IMR-90 (cell line): Measurements from ENCODE around the gene LHPP. TPM values are rescaled to one million over a fixed set of nuclear protein-coding genes. Genes with fewer than 3 reads are reported as not detected.

Source experiments
- ATAC-seq: fragments of 200-7000 bp; cut with Tn5 transposase; 2 replicates; pipeline ENCODE4 v1.9.1; 2020; ENCODE audit warnings: low read depth, mild to moderate bottlenecking, moderate library complexity
- BruUV-seq: library from RNA; stranded (reverse); fragments of 400-500 nt; replicated peaks from 2 replicates; lab custom pipeline; 2021; lab: Mats Ljungman, UMichigan
- CTCF ChIA-PET: fragments of 300-600 bp; formaldehyde crosslinking; extraction: SDS; loops from one replicate; lab custom pipeline; 2021; ENCODE audit warnings: antibody characterized with exemption; lab: Yijun Ruan, JAX
- POLR2A ChIA-PET: fragments of 300-600 bp; sonication (Branson Sonifier 250); formaldehyde crosslinking; loops from one replicate; lab custom pipeline; 2022; ENCODE audit warnings: antibody characterized with exemption; ENCODE audit not compliant: unreplicated experiment; lab: Charles Lee
- DNase-seq: peaks from one replicate; pipeline ENCODE4 v3.0.0; 2013
- H2AFZ ChIP-seq: replicated peaks from 2 replicates; pipeline ENCODE3; 2013; ENCODE audit warnings: low read length, mild to moderate bottlenecking; ENCODE audit not compliant: poor library complexity
- H2AK5ac ChIP-seq: 2 replicates; pipeline ENCODE4 v1.6.1; 2013; ENCODE audit warnings: low read depth, low read length, inconsistent platforms
- H2AK9ac ChIP-seq: replicated peaks from 2 replicates; pipeline ENCODE3; 2013; ENCODE audit warnings: mild to moderate bottlenecking, low read depth, low read length, moderate library complexity; ENCODE audit not compliant: poor library complexity
- H2BK120ac ChIP-seq: 2 replicates; pipeline ENCODE4 v1.6.1; 2013; ENCODE audit warnings: low read depth, low read length, inconsistent platforms
- H2BK15ac ChIP-seq: 3 replicates; pipeline ENCODE4 v1.6.1; 2013; ENCODE audit warnings: low read depth, low read length, inconsistent platforms
- H2BK20ac ChIP-seq: 2 replicates; pipeline ENCODE4 v1.6.1; 2013; ENCODE audit warnings: low read depth, mild to moderate bottlenecking, inconsistent platforms, low read length, moderate library complexity
- H2BK5ac ChIP-seq: 2 replicates; pipeline ENCODE4 v1.6.1; 2013; ENCODE audit warnings: mild to moderate bottlenecking, low read depth, low read length, inconsistent platforms; ENCODE audit not compliant: poor library complexity, severe bottlenecking
- H3K14ac ChIP-seq: replicated peaks from 2 replicates; pipeline ENCODE4 v1.6.1; 2013; ENCODE audit warnings: low read depth, low read length, inconsistent platforms
- H3K18ac ChIP-seq: 2 replicates; pipeline ENCODE4 v1.6.1; 2013; ENCODE audit warnings: low read depth, low read length, control low read depth
- H3K23ac ChIP-seq: 2 replicates; pipeline ENCODE4 v1.6.1; 2013; ENCODE audit warnings: low read depth, low read length, inconsistent platforms
- H3K27ac ChIP-seq: 2 replicates; pipeline ENCODE4 v1.5.1; 2013; ENCODE audit warnings: mild to moderate bottlenecking, control low read depth, low read length; ENCODE audit not compliant: insufficient read depth
- H3K27me3 ChIP-seq: 2 replicates; pipeline ENCODE4 v1.6.1; 2013; ENCODE audit warnings: low read length; ENCODE audit not compliant: control insufficient read depth, insufficient read depth
- H3K36me3 ChIP-seq: 2 replicates; pipeline ENCODE4 v1.6.1; 2013; ENCODE audit warnings: low read length, mixed read lengths; ENCODE audit not compliant: control insufficient read depth, insufficient read depth
- H3K4ac ChIP-seq: 2 replicates; pipeline ENCODE4 v1.6.1; 2013; ENCODE audit warnings: low read depth, low read length, inconsistent platforms
- H3K4me1 ChIP-seq: 2 replicates; pipeline ENCODE4 v1.6.1; 2013; ENCODE audit warnings: low read length, mixed read lengths; ENCODE audit not compliant: control insufficient read depth, insufficient read depth
- H3K4me2 ChIP-seq: 2 replicates; pipeline ENCODE4 v1.6.1; 2013; ENCODE audit warnings: low read depth, mild to moderate bottlenecking, control low read depth, low read length, moderate library complexity
- H3K4me3 ChIP-seq: 2 replicates; pipeline ENCODE4 v1.5.1; 2013; ENCODE audit warnings: low read depth, mild to moderate bottlenecking, control low read depth, low read length, moderate library complexity; ENCODE audit not compliant: insufficient read depth
- H3K56ac ChIP-seq: 2 replicates; pipeline ENCODE4 v1.6.1; 2013; ENCODE audit warnings: low read length, inconsistent platforms; ENCODE audit not compliant: insufficient read depth; ENCODE audit errors: extremely low read depth
- H3K79me1 ChIP-seq, 2 experiments: 2 replicates each; pipeline ENCODE4 v1.6.1; 2013; ENCODE audit warnings: low read length in 2 of 2, inconsistent platforms in 1 of 2, low read depth in 1 of 2
- H3K9ac ChIP-seq: 2 replicates; pipeline ENCODE4 v1.6.1; 2013; ENCODE audit warnings: low read depth, low read length, control low read depth
- H3K9me1 ChIP-seq: 2 replicates; pipeline ENCODE4 v1.6.1; 2013; ENCODE audit warnings: low read length, inconsistent platforms; ENCODE audit not compliant: insufficient read depth
- H3K9me3 ChIP-seq: 2 replicates; pipeline ENCODE4 v1.6.1; 2013; ENCODE audit warnings: low read length; ENCODE audit not compliant: control insufficient read depth, insufficient read depth
- H4K20me1 ChIP-seq: 2 replicates; pipeline ENCODE4 v1.6.1; 2013; ENCODE audit warnings: low read length, inconsistent platforms; ENCODE audit not compliant: insufficient read depth
- H4K5ac ChIP-seq: 2 replicates; pipeline ENCODE4 v1.6.1; 2013; ENCODE audit warnings: mild to moderate bottlenecking, low read depth, low read length, control low read depth
- H4K8ac ChIP-seq, 2 experiments: 2 replicates each; pipeline ENCODE4 v1.6.1; 2013; ENCODE audit warnings: low read depth in 2 of 2, low read length in 2 of 2, control low read depth in 1 of 2, inconsistent platforms in 1 of 2
- H4K91ac ChIP-seq: 2 replicates; pipeline ENCODE4 v1.6.1; 2013; ENCODE audit warnings: low read depth, low read length, inconsistent platforms; ENCODE audit not compliant: insufficient read depth
- BHLHE40 ChIP-seq: fragments of 150-350 bp; IDR thresholded peaks from 2 replicates; pipeline ENCODE4 v1.6.1; 2016; ENCODE audit warnings: mild to moderate bottlenecking, low read depth, low read length
- ELK1 ChIP-seq: fragments of 150-350 bp; IDR thresholded peaks from 2 replicates; pipeline ENCODE4 v1.6.1; 2016; ENCODE audit warnings: low read depth, mild to moderate bottlenecking, low read length, moderate library complexity, borderline replicate concordance
- FOS ChIP-seq: fragments of 150-350 bp; IDR thresholded peaks from 2 replicates; pipeline ENCODE4 v1.6.1; 2016; ENCODE audit warnings: low read depth, low read length
- MAZ ChIP-seq: IDR thresholded peaks from 2 replicates; pipeline ENCODE4 v1.6.1; 2012; ENCODE audit warnings: low read depth, mild to moderate bottlenecking, low read length, improper control_type of control experiment, moderate library complexity, borderline replicate concordance
- NFE2L2 ChIP-seq: fragments of 150-350 bp; IDR thresholded peaks from 2 replicates; pipeline ENCODE4 v1.6.1; 2016; ENCODE audit warnings: low read depth, mild to moderate bottlenecking, low read length
- RAD21 ChIP-seq: IDR thresholded peaks from 2 replicates; pipeline ENCODE4 v1.6.1; 2012; ENCODE audit warnings: low read length, improper control_type of control experiment
- SMC3 ChIP-seq: fragments of 150-350 bp; IDR thresholded peaks from 2 replicates; pipeline ENCODE4 v1.6.1; 2016; ENCODE audit warnings: low read depth, mild to moderate bottlenecking, antibody characterized with exemption, low read length, moderate library complexity
- USF2 ChIP-seq: fragments of 150-350 bp; IDR thresholded peaks from 2 replicates; pipeline ENCODE4 v1.6.1; 2017; ENCODE audit warnings: mild to moderate bottlenecking, antibody characterized with exemption, low read length, low read depth
- WGBS, 2 experiments: methylation state at CpG; one replicate each; pipeline versions ENCODE4 v1.1.5 to v1.1.7; 2013; ENCODE audit warnings: missing lambda C conversion rate in 2 of 2; ENCODE audit not compliant: insufficient read length in 1 of 2; ENCODE audit errors: extremely low coverage in 2 of 2; 5-methylcytosine and 5-hydroxymethylcytosine counted together
- dilution Hi-C: fragments of 300-500 bp; cut with HindIII; formaldehyde crosslinking; loops from one replicate; pipeline ENCODE4 v1.14.3; 2018; ENCODE audit warnings: low sequenced_read_pairs; ENCODE audit not compliant: unreplicated experiment
- in situ Hi-C: fragments of 300-500 bp; cut with MboI; formaldehyde crosslinking; loops from 3 replicates; pipeline ENCODE4 v1.14.3; 2019; ENCODE audit warnings: low sequenced_read_pairs, inconsistent platforms, mixed read lengths
- intact Hi-C: fragments of 100-400 bp; cut with micrococcal nuclease; formaldehyde crosslinking; loops from 2 replicates; pipeline ENCODE4 v1.10.0; 2022
- polyA plus RNA-seq, 3 experiments: library from polyadenylated mRNA; depleted of rRNA; stranded (reverse); fragments of >200 nt; gene quantifications; 2 replicates each; pipeline ENCODE4 v1.2.3, GENCODE V29; 2012; ENCODE audit warnings: low replicate concordance in 1 of 3
- total RNA-seq: library from RNA; depleted of rRNA; stranded (reverse); fragments of >200 nt; gene quantifications from 2 replicates; pipeline ENCODE4 v1.2.3, GENCODE V29; 2012

The LHPP gene
- total and polyA plus RNA-seq, 2 of the 4 experiments (the other 2 are of a cell fraction): 2.7 to 8.3 TPM

- in situ Hi-C loops (no loop called here), dilution Hi-C loops (no loop called here), intact Hi-C loops (no loop called here)
- H4K8ac ChIP-seq: no peak overlapping the region
- H3K18ac ChIP-seq: no peak overlapping the region
- TF ChIP-seq MAZ (no peak), NFE2L2 (no peak), BHLHE40 (no peak), USF2 (no peak), FOS (no peak), SMC3 (no peak), RAD21 (no peak), ELK1 (no peak)
- no peak overlapping the region for H2AK9ac ChIP-seq
- no peak overlapping the region for H3K23ac ChIP-seq
- H2BK5ac ChIP-seq: no peak overlapping the region
- ChIA-PET POLR2A (no interaction called here), CTCF (no interaction called here)
- H3K4me1 ChIP-seq: no peaks in the 10 kb centered on the region
- no peaks in the 10 kb centered on the region for H3K9me3 ChIP-seq
- no peak overlapping the region for H3K14ac ChIP-seq
- H2AFZ ChIP-seq: no peak overlapping the region
- no peaks in the 10 kb centered on the region for H3K36me3 ChIP-seq
- H4K5ac ChIP-seq: no peak overlapping the region
- H4K20me1 ChIP-seq: no peaks in the 10 kb centered on the region
- H3K4me2 ChIP-seq: no peak overlapping the region
- no peak overlapping the region for H3K4ac ChIP-seq
- H3K9ac ChIP-seq: no peak overlapping the region
- peaks cover 15% of the 10 kb centered on the region for H3K27me3 ChIP-seq
- H2BK15ac ChIP-seq: no peak overlapping the region
- no peak for DNase-seq
- no peak overlapping the region for H3K4me3 ChIP-seq
- H3K9me1 ChIP-seq: no peaks in the 10 kb centered on the region
- H2BK20ac ChIP-seq: no peak overlapping the region
- H2BK120ac ChIP-seq: no peak overlapping the region
- H3K79me1 ChIP-seq: no peaks in the 10 kb centered on the region
- ATAC-seq: no peak
- H2AK5ac ChIP-seq: no peak overlapping the region
- no peak overlapping the region for H3K56ac ChIP-seq
- H4K91ac ChIP-seq: no peak overlapping the region
- no TSS peak for BruUV-seq
- WGBS, 2 experiments: no CpG with 5 or more reads among the region's 3 CpGs
- H3K27ac ChIP-seq: no peak overlapping the region
Measured at GRCh38 chr10:124428207-124428777, 33.3 kb upstream of the LHPP start.
